HCT116 (cell line): Measurements from ENCODE around the gene GPX7. TPM values are rescaled to one million over a fixed set of nuclear protein-coding genes. Genes with fewer than 3 reads are reported as not detected.

Experiments
- ATAC-seq: fragments of 200-7000 bp; cut with Tn5 transposase; 2 replicates; pipeline ENCODE4 v1.9.1; 2020; ENCODE audit warnings: mild to moderate bottlenecking, moderate library complexity
- BruUV-seq: library from RNA; stranded (reverse); fragments of 400-500 nt; replicated peaks from 2 replicates; lab custom pipeline; 2021; lab: Mats Ljungman, UMichigan
- CTCF ChIA-PET: fragments of 300-600 bp; sonication (Branson Sonifier 250); formaldehyde crosslinking; loops from one replicate; lab custom pipeline; 2021; ENCODE audit warnings: antibody characterized with exemption; lab: Charles Lee
- POLR2A ChIA-PET: fragments of 300-600, 350-600 bp; sonication (Branson Sonifier 250); formaldehyde crosslinking; loops from one replicate; lab custom pipeline; 2021; ENCODE audit warnings: antibody characterized with exemption; lab: Charles Lee
- RAD21 ChIA-PET, 2 experiments: fragments of 300-600 bp; sonication (Branson Sonifier 250); formaldehyde crosslinking; loops; one replicate each; lab custom pipeline; 2023; ENCODE audit warnings: low total read pairs in 2 of 2; ENCODE audit not compliant: uncharacterized antibody in 2 of 2, unreplicated experiment in 2 of 2, low non-redundant PET in 1 of 2; lab: Charles Lee
- DNase-seq: peaks from one replicate; pipeline ENCODE4 v3.0.0-alpha.2; 2010; ENCODE audit warnings: low read depth, low spot score
- H2AFZ ChIP-seq: fragments of 200-600 bp; shearing (Covaris generic), sonication (generic); 2 replicates; pipeline ENCODE4 v1.6.1; 2017; ENCODE audit warnings: low read depth, mixed run types, mixed read lengths, antibody characterized with exemption, low read length; ENCODE audit not compliant: poor library complexity, severe bottlenecking
- H3K27ac ChIP-seq: 2 replicates; pipeline ENCODE4 v1.5.1; 2012; ENCODE audit warnings: low read depth, low read length
- H3K27me3 ChIP-seq: fragments of 200-600 bp; sonication (generic); 2 replicates; pipeline ENCODE4 v1.6.1; 2016; ENCODE audit warnings: mixed run types, low read length, mixed read lengths; ENCODE audit not compliant: insufficient read depth
- H3K36me3 ChIP-seq, 2 experiments: fragments of 200-500 bp in 1 of 2; fragments of 200-600 bp in 1 of 2; sonication (Bioruptor generic) in 1 of 2; sonication (generic) in 1 of 2; 2 replicates each; pipeline versions ENCODE4 v1.5.1 to v1.6.1; 2014 to 2016; ENCODE audit warnings: low read length in 2 of 2, inconsistent platforms in 1 of 2, mixed read lengths in 1 of 2, mixed run types in 1 of 2; ENCODE audit not compliant: insufficient read depth in 2 of 2, control insufficient read depth in 1 of 2
- H3K4me1 ChIP-seq, 2 experiments: fragments of 200-600 bp in 1 of 2; sonication (generic) in 1 of 2; 2 replicates each; pipeline versions ENCODE4 v1.5.1 to v1.6.1; 2012 to 2017; ENCODE audit warnings: low read length in 2 of 2, inconsistent platforms in 1 of 2, mild to moderate bottlenecking in 1 of 2, mixed read lengths in 1 of 2, mixed run types in 1 of 2, moderate library complexity in 1 of 2; ENCODE audit not compliant: insufficient read depth in 2 of 2, control insufficient read depth in 1 of 2
- H3K4me2 ChIP-seq: fragments of 200-600 bp; sonication (generic); 2 replicates; pipeline ENCODE4 v1.6.1; 2017; ENCODE audit warnings: mixed run types, low read length, mixed read lengths
- H3K4me3 ChIP-seq, 2 experiments: fragments of 200-600 bp in 1 of 2; sonication (generic) in 1 of 2; replicated peaks in 1 of 2; 2 replicates each; pipeline ENCODE4 v1.5.1; 2011 to 2016; ENCODE audit warnings: low read length in 2 of 2, control low read depth in 1 of 2, low read depth in 1 of 2, mild to moderate bottlenecking in 1 of 2, mixed read lengths in 1 of 2, mixed run types in 1 of 2
- H3K79me2 ChIP-seq: fragments of 200-600 bp; sonication (generic); 2 replicates; pipeline ENCODE4 v1.6.1; 2017; ENCODE audit warnings: mild to moderate bottlenecking, mixed run types, low read length, moderate library complexity, mixed read lengths; ENCODE audit not compliant: insufficient read depth
- H3K9ac ChIP-seq: fragments of 200-600 bp; sonication (generic); 2 replicates; pipeline ENCODE4 v1.6.1; 2016; ENCODE audit warnings: low read length, mixed read lengths
- H3K9me2 ChIP-seq: fragments of 200-600 bp; sonication (generic), shearing (Covaris generic); 2 replicates; pipeline ENCODE4 v1.6.1; 2017; ENCODE audit warnings: mixed run types, mild to moderate bottlenecking, moderate library complexity; ENCODE audit not compliant: insufficient read depth
- H3K9me3 ChIP-seq, 2 experiments: fragments of 200-500 bp in 1 of 2; fragments of 200-600 bp in 1 of 2; sonication (Bioruptor generic) in 1 of 2; sonication (generic) in 1 of 2; 2 replicates each; pipeline ENCODE4 v1.6.1; 2014 to 2017; ENCODE audit warnings: low read length in 2 of 2, mixed read lengths in 2 of 2, inconsistent platforms in 1 of 2, low read depth in 1 of 2, mild to moderate bottlenecking in 1 of 2, mixed run types in 1 of 2, moderate library complexity in 1 of 2; ENCODE audit not compliant: control insufficient read depth in 1 of 2, insufficient read depth in 1 of 2
- H4K20me1 ChIP-seq: fragments of 200-600 bp; sonication (generic), shearing (Covaris generic); 2 replicates; pipeline ENCODE4 v1.6.1; 2017; ENCODE audit warnings: mixed run types, mild to moderate bottlenecking, moderate library complexity; ENCODE audit not compliant: insufficient read depth
- CEBPB ChIP-seq: IDR thresholded peaks from 2 replicates; pipeline ENCODE4 v1.6.1; 2012; ENCODE audit warnings: low read depth
- EGR1 ChIP-seq: IDR thresholded peaks from 2 replicates; pipeline ENCODE4 v1.6.1; 2012; ENCODE audit warnings: low read depth
- JUND ChIP-seq: IDR thresholded peaks from 2 replicates; pipeline ENCODE4 v1.6.1; 2012
- POLR2A ChIP-seq: IDR thresholded peaks from 2 replicates; pipeline ENCODE4 v1.7.0; 2011; ENCODE audit warnings: borderline replicate concordance; ENCODE audit not compliant: insufficient read depth, insufficient read length; ENCODE audit errors: extremely low read depth
- REST ChIP-seq: IDR thresholded peaks from 2 replicates; pipeline ENCODE4 v1.6.1; 2012; ENCODE audit warnings: low read depth
- SIN3A ChIP-seq: IDR thresholded peaks from 2 replicates; pipeline ENCODE4 v1.6.1; 2012; ENCODE audit warnings: low read depth
- SP1 ChIP-seq: IDR thresholded peaks from 2 replicates; pipeline ENCODE4 v1.6.1; 2012; ENCODE audit warnings: low read depth
- YY1 ChIP-seq: IDR thresholded peaks from 2 replicates; pipeline ENCODE4 v1.6.1; 2011; ENCODE audit warnings: low read length, low read depth, moderate library complexity, mild to moderate bottlenecking; ENCODE audit not compliant: insufficient replicate concordance; ENCODE audit errors: extremely low read depth
- intact Hi-C: fragments of 100-400 bp; cut with micrococcal nuclease; formaldehyde crosslinking; loops from 2 replicates; pipeline ENCODE4 v1.10.0; 2022
- total RNA-seq: library from RNA; stranded (reverse); gene quantifications from one replicate; pipeline ENCODE4 v1.2.1, GENCODE V29; 2021; ENCODE audit not compliant: unreplicated experiment

Gene GPX7
- total RNA-seq, 1 experiment from 2014 or later = not detected

DNA sequence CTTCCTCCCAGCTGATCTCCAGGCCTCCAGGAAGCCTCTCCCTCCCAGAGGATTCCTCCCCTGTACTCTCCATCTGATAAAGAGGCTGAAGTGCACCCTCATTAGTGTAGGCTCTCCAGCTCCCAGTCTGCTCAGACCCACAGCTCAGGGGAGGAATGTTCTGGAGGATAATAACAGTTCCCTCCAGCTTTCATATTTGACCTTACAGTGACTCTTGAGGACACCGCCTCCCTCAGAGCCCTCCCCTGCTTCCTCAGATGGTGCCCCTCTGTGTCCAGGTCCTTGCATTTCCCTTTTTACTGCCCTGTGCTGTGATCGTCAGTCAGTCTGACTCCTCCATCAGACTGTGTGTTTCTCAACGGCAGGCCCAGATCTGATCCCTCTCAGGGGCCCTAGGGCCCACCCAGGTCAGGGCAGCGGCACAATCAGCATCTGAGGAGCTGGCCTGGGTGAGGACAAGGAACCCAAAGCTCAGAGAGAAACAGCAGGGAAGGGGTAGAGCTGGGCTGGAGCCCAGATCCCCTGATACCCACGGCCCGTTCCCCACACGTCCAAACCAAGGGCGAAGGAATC, 29.7 kb downstream of the GPX7 start:
- no peaks in the 10 kb centered on the region for H3K79me2 ChIP-seq
- H3K9ac ChIP-seq = no peak overlapping the region
- no peaks in the 10 kb centered on the region for H4K20me1 ChIP-seq
- no peaks in the 10 kb centered on the region for H3K9me3 ChIP-seq
- no peak overlapping the region for H2AFZ ChIP-seq
- POLR2A ChIA-PET = no interaction called here
- no peaks in the 10 kb centered on the region for H3K9me2 ChIP-seq
- no peak overlapping the region for H3K4me2 ChIP-seq
- H3K27ac ChIP-seq = no peak overlapping the region
- RAD21 ChIA-PET = no interaction called here
- no peak for ATAC-seq
- no peak for DNase-seq
- CTCF ChIA-PET = no interaction called here
- H3K27me3 ChIP-seq = no peaks in the 10 kb centered on the region
- peaks cover 0 to 5% of the 10 kb centered on the region in 2 experiments; a peak in 1 of 4 replicates for H3K4me1 ChIP-seq
- intact Hi-C loops = no loop called here
- H3K4me3 ChIP-seq = no peak overlapping the region
- TF ChIP-seq POLR2A = no peak
- no peaks in the 10 kb centered on the region for H3K36me3 ChIP-seq
- no TSS peak for BruUV-seq

GRCh38 chr1:52632732-52633290, 30.6 kb downstream of the GPX7 start, which contains the start of gene SHISAL2A:
Gene SHISAL2A, plus strand, starts transcription at chr1:52633168. Its CDS starts 326 bp downstream, at chr1:52633494.
- BruUV-seq = no TSS peak
- DNase-seq (no peak), ATAC-seq (no peak)
- no peak within 1 kb of the TSS for H2AFZ ChIP-seq
- H3K4me3 ChIP-seq = no peak within 1 kb of the TSS
- no peaks in the 10 kb centered on the region for H3K9me3 ChIP-seq
- peaks cover 0 to 5% of the 10 kb centered on the region in 2 experiments; a peak in 1 of 4 replicates for H3K4me1 ChIP-seq
- H3K27me3 ChIP-seq = no peaks in the 10 kb centered on the region
- RAD21 ChIA-PET = no interaction called here
- intact Hi-C loops = no loop called here
- H4K20me1 ChIP-seq = no peaks in the 10 kb centered on the region
- no peak within 1 kb of the TSS for H3K4me2 ChIP-seq
- no peaks in the 10 kb centered on the region for H3K36me3 ChIP-seq
- H3K27ac ChIP-seq = no peak within 1 kb of the TSS
- TF ChIP-seq EGR1 (no peak), SP1 (no peak), JUND (no peak), CEBPB (no peak), YY1 (no peak), POLR2A (no peak), SIN3A (no peak), REST (no peak)
- H3K9me2 ChIP-seq = no peaks in the 10 kb centered on the region
- no peak within 1 kb of the TSS for H3K9ac ChIP-seq
- no peaks in the 10 kb centered on the region for H3K79me2 ChIP-seq
- POLR2A ChIA-PET = no interaction called here
- CTCF ChIA-PET = no interaction called here
